SU-DHL-6 (cell line): Measurements from ENCODE around the gene WDR13.

Experiments
- H2AFZ ChIP-seq: fragments of 200-600 bp; sonication (generic); 2 replicates; pipeline ENCODE4 v1.6.1; 2014; ENCODE audit warnings: low read depth, mild to moderate bottlenecking, moderate library complexity, mixed read lengths, antibody characterized with exemption, low read length; ENCODE audit not compliant: severe bottlenecking
- H3F3A ChIP-seq: fragments of 200-600 bp; shearing (Covaris generic); 2 replicates; pipeline ENCODE4 v1.6.0; 2016; ENCODE audit warnings: antibody characterized with exemption, mild to moderate bottlenecking; ENCODE audit not compliant: insufficient read depth
- H3K27ac ChIP-seq: fragments of 200-600 bp; sonication (generic); 2 replicates; pipeline ENCODE4 v1.5.1; 2016; ENCODE audit warnings: low read depth, mild to moderate bottlenecking, low read length, moderate library complexity, mixed read lengths
- H3K27me3 ChIP-seq: fragments of 200-600 bp; sonication (generic), shearing (Covaris generic); 2 replicates; pipeline ENCODE4 v1.6.0; 2014; ENCODE audit warnings: mild to moderate bottlenecking, low read length
- H3K36me3 ChIP-seq: fragments of 200-600 bp; sonication (generic); 2 replicates; pipeline ENCODE4 v1.6.1; 2014; ENCODE audit warnings: mild to moderate bottlenecking, low read length, mixed read lengths
- H3K4me2 ChIP-seq: fragments of 300-600, 200-600 bp; shearing (Covaris generic), sonication (generic); 2 replicates; pipeline ENCODE4 v1.6.0; 2014; ENCODE audit warnings: low read length, low read depth, mild to moderate bottlenecking; ENCODE audit not compliant: poor library complexity, severe bottlenecking
- H3K4me3 ChIP-seq: fragments of 200-600 bp; sonication (generic); 2 replicates; pipeline ENCODE4 v1.5.1; 2014; ENCODE audit warnings: antibody characterized with exemption, low read length, mild to moderate bottlenecking, mixed read lengths; ENCODE audit not compliant: insufficient read depth, poor library complexity, severe bottlenecking
- H3K79me2 ChIP-seq: fragments of 200-600 bp; sonication (generic); 2 replicates; pipeline ENCODE4 v1.6.1; 2014; ENCODE audit warnings: mild to moderate bottlenecking, low read length, moderate library complexity; ENCODE audit not compliant: insufficient read depth
- H3K9ac ChIP-seq: fragments of 200-600 bp; sonication (generic); 2 replicates; pipeline ENCODE4 v1.7.0; 2014; ENCODE audit warnings: mild to moderate bottlenecking, low read length
- H3K9me2 ChIP-seq: fragments of 200-600 bp; sonication (generic); replicated peaks from 2 replicates; pipeline ENCODE4 v1.6.1; 2014; ENCODE audit warnings: low read length; ENCODE audit not compliant: insufficient read depth
- H3K9me3 ChIP-seq: fragments of 200-600 bp; sonication (generic); 2 replicates; pipeline ENCODE4 v1.6.1; 2014; ENCODE audit warnings: low read length, mixed read lengths; ENCODE audit not compliant: insufficient read depth
- H4K20me1 ChIP-seq: fragments of 200-600 bp; sonication (generic); 2 replicates; pipeline ENCODE4 v1.6.1; 2014; ENCODE audit warnings: low read depth, mild to moderate bottlenecking, antibody characterized with exemption, low read length, moderate library complexity, mixed read lengths
- EZH2phosphoT487 ChIP-seq: fragments of 200-600 bp; sonication (generic), shearing (Covaris generic); conservative IDR thresholded peaks from 2 replicates; pipeline ENCODE4 v1.6.1; 2018; ENCODE audit warnings: mild to moderate bottlenecking, antibody characterized with exemption, low read length, moderate library complexity, mixed read lengths
- TF ChIP-seq, protein P1 (sequence below): fragments of 200-600 bp; sonication (generic); IDR thresholded peaks from one replicate; pipeline ENCODE4 v1.5.1; 2017; ENCODE audit warnings: antibody characterized with exemption, mild to moderate bottlenecking, low read length, moderate library complexity; ENCODE audit not compliant: insufficient read depth, poor library complexity, severe bottlenecking

Gene WDR13

DNA sequence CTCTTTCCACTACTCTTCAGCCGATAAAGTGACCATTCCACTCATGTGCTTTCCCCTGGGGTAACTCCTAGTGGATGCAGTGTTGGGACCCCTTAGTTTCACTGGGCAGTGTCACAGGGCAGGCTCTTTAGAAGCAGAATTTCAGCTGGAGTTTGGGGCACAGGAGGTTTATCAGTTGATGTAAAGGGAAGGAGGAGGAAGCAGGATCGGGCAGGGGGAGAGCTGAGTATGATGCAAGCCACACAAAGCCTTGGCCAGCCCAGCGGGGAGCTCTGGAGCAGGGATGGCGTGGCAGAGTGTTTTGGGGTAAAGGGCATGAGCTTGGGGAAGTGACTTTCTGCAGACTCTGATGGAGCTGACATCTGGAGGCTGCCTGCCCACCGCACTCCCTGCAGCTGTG lies 19.3 kb downstream of the WDR13 start:
- H3K4me3 ChIP-seq: no peak overlapping the region
- no peaks in the 10 kb centered on the region for H3K9me2 ChIP-seq
- no peaks in the 10 kb centered on the region for H3K9me3 ChIP-seq
- TF ChIP-seq, protein P1, sequence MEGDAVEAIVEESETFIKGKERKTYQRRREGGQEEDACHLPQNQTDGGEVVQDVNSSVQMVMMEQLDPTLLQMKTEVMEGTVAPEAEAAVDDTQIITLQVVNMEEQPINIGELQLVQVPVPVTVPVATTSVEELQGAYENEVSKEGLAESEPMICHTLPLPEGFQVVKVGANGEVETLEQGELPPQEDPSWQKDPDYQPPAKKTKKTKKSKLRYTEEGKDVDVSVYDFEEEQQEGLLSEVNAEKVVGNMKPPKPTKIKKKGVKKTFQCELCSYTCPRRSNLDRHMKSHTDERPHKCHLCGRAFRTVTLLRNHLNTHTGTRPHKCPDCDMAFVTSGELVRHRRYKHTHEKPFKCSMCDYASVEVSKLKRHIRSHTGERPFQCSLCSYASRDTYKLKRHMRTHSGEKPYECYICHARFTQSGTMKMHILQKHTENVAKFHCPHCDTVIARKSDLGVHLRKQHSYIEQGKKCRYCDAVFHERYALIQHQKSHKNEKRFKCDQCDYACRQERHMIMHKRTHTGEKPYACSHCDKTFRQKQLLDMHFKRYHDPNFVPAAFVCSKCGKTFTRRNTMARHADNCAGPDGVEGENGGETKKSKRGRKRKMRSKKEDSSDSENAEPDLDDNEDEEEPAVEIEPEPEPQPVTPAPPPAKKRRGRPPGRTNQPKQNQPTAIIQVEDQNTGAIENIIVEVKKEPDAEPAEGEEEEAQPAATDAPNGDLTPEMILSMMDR: no peak
- TF ChIP-seq EZH2phosphoT487: no peak
- H3K4me2 ChIP-seq: no peak overlapping the region
- no peaks in the 10 kb centered on the region for H3F3A ChIP-seq
- H2AFZ ChIP-seq: no peak overlapping the region
- H3K79me2 ChIP-seq: no peaks in the 10 kb centered on the region
- H4K20me1 ChIP-seq: no peaks in the 10 kb centered on the region
- H3K27me3 ChIP-seq: no peaks in the 10 kb centered on the region
- H3K9ac ChIP-seq: no peak overlapping the region
- H3K36me3 ChIP-seq: no peaks in the 10 kb centered on the region
- no peak overlapping the region for H3K27ac ChIP-seq

DNA sequence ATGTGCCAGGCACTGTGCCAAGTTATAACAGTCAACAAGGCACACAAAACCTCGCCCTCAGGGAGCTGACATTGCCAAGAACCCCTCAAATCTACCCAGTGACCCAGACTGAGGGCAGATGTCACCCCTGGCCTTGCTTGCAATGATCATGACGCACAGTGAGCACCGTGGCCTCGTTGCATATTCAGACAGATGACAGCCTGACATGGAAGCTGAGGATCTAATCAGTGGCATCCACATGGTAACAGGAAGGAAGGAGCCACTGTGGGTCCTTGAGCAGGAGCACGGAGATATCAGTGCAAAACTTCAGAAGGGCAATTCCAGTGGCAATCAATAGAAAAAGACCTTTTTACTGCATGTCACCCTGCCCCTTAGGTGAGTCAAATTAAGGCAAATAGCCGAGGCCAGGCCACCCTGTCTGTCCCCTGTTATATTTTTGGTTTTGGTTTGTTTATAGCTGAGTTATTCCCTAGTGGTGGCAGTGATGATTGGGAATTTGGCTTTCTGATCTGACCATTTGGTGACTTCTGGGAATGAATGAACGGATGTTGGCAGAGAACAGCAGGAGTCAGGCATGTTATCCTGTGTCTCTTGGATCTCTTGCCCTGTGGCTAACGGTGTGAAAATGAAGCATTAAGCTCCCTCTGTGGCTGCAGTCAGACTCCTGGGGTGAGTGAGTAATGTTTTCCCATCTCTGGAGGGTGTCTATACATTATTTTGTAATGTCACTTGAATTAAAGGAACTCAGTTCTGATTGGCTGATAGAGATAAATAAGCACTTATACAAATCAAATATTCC lies 20.4 kb downstream of the WDR13 start:
- Histone ChIP-seq H2AFZ (no peak overlapping the region), H3K4me2 (no peak overlapping the region), H3K27me3 (no peaks in the 10 kb centered on the region), H3F3A (no peaks in the 10 kb centered on the region), H3K9ac (no peak overlapping the region), H3K4me3 (no peak overlapping the region), H3K9me2 (no peaks in the 10 kb centered on the region), H3K79me2 (no peaks in the 10 kb centered on the region), H3K36me3 (no peaks in the 10 kb centered on the region), H3K27ac (no peak overlapping the region), H3K9me3 (no peaks in the 10 kb centered on the region), H4K20me1 (no peaks in the 10 kb centered on the region)
- TF ChIP-seq, protein P1: no peak
- no peak for TF ChIP-seq EZH2phosphoT487

DNA sequence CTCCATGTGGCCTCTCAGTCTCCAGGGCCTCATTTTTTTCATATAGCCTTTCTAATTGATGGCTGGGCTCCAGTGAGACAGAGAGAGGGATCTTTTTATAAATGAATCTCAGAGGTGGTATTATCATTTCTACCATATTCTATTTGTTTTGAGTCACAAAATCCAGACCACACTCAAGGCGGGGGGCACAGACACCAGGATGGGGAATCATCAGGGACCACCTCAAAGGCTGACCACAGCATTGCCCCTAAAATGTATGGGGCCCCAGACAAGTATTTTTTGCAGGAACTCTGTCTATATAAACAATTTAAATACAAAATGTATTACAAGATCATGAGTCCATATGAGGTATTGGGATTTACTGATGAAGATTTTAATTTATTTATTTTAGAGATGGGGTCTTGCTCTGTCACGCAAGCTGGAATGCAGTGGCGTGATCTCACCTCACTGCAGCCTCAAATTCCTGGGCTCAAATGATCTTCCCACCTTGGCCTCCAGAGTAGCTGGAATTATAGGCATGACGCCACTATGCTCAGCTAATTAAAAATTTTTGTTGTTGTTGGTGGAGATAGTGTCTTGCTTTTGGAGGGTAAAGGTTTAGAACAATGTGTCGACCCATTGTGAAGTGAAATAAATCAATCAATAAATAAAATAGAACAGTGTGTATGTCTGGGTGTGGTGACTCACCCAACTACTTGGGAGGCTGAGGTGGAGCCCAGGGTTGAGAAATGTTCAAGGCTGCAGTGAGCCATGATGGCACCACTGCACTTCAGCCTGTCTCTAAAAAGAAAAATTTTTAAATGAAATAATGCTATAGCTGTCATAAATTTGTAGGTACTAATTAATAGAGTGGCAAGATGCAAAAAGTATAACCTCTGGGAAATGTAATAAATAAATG lies 29.4 kb downstream of the WDR13 start:
- H3K4me3 ChIP-seq: no peak overlapping the region
- H3K4me2 ChIP-seq: no peak overlapping the region
- H2AFZ ChIP-seq: no peak overlapping the region
- no peaks in the 10 kb centered on the region for H3K27me3 ChIP-seq
- H3K9ac ChIP-seq: no peak overlapping the region
- no peaks in the 10 kb centered on the region for H4K20me1 ChIP-seq
- H3K9me3 ChIP-seq: no peaks in the 10 kb centered on the region
- H3K27ac ChIP-seq: no peak overlapping the region
- H3K9me2 ChIP-seq: no peaks in the 10 kb centered on the region
- TF ChIP-seq EZH2phosphoT487: no peak
- TF ChIP-seq, protein P1: no peak
- H3K36me3 ChIP-seq: no peaks in the 10 kb centered on the region
- no peaks in the 10 kb centered on the region for H3K79me2 ChIP-seq
- no peaks in the 10 kb centered on the region for H3F3A ChIP-seq
